HCT116 (cell line): ENCODE results near the gene PEX11G. TPM values are rescaled to one million over a fixed set of nuclear protein-coding genes. Genes with fewer than 3 reads are reported as not detected.

Experiments
- ATAC-seq: fragments of 200-7000 bp; cut with Tn5 transposase; 2 replicates; pipeline ENCODE4 v1.9.1; 2020; ENCODE audit warnings: mild to moderate bottlenecking, moderate library complexity
- BruUV-seq: library from RNA; stranded (reverse); fragments of 400-500 nt; replicated peaks from 2 replicates; lab custom pipeline; 2021; lab: Mats Ljungman, UMichigan
- CTCF ChIA-PET: fragments of 300-600 bp; sonication (Branson Sonifier 250); formaldehyde crosslinking; loops from one replicate; lab custom pipeline; 2021; ENCODE audit warnings: antibody characterized with exemption; lab: Charles Lee
- POLR2A ChIA-PET: fragments of 300-600, 350-600 bp; sonication (Branson Sonifier 250); formaldehyde crosslinking; loops from one replicate; lab custom pipeline; 2021; ENCODE audit warnings: antibody characterized with exemption; lab: Charles Lee
- RAD21 ChIA-PET, 2 experiments: fragments of 300-600 bp; sonication (Branson Sonifier 250); formaldehyde crosslinking; loops; one replicate each; lab custom pipeline; 2023; ENCODE audit warnings: low total read pairs in 2 of 2; ENCODE audit not compliant: uncharacterized antibody in 2 of 2, unreplicated experiment in 2 of 2, low non-redundant PET in 1 of 2; lab: Charles Lee
- DNase-seq: peaks from one replicate; pipeline ENCODE4 v3.0.0-alpha.2; 2010; ENCODE audit warnings: low read depth, low spot score
- H2AFZ ChIP-seq: fragments of 200-600 bp; shearing (Covaris generic), sonication (generic); 2 replicates; pipeline ENCODE4 v1.6.1; 2017; ENCODE audit warnings: low read depth, mixed run types, mixed read lengths, antibody characterized with exemption, low read length; ENCODE audit not compliant: poor library complexity, severe bottlenecking
- H3K27ac ChIP-seq: 2 replicates; pipeline ENCODE4 v1.5.1; 2012; ENCODE audit warnings: low read depth, low read length
- H3K27me3 ChIP-seq: fragments of 200-600 bp; sonication (generic); 2 replicates; pipeline ENCODE4 v1.6.1; 2016; ENCODE audit warnings: mixed run types, low read length, mixed read lengths; ENCODE audit not compliant: insufficient read depth
- H3K36me3 ChIP-seq, 2 experiments: fragments of 200-500 bp in 1 of 2; fragments of 200-600 bp in 1 of 2; sonication (Bioruptor generic) in 1 of 2; sonication (generic) in 1 of 2; 2 replicates each; pipeline versions ENCODE4 v1.5.1 to v1.6.1; 2014 to 2016; ENCODE audit warnings: low read length in 2 of 2, inconsistent platforms in 1 of 2, mixed read lengths in 1 of 2, mixed run types in 1 of 2; ENCODE audit not compliant: insufficient read depth in 2 of 2, control insufficient read depth in 1 of 2
- H3K4me1 ChIP-seq, 2 experiments: fragments of 200-600 bp in 1 of 2; sonication (generic) in 1 of 2; 2 replicates each; pipeline versions ENCODE4 v1.5.1 to v1.6.1; 2012 to 2017; ENCODE audit warnings: low read length in 2 of 2, inconsistent platforms in 1 of 2, mild to moderate bottlenecking in 1 of 2, mixed read lengths in 1 of 2, mixed run types in 1 of 2, moderate library complexity in 1 of 2; ENCODE audit not compliant: insufficient read depth in 2 of 2, control insufficient read depth in 1 of 2
- H3K4me2 ChIP-seq: fragments of 200-600 bp; sonication (generic); 2 replicates; pipeline ENCODE4 v1.6.1; 2017; ENCODE audit warnings: mixed run types, low read length, mixed read lengths
- H3K4me3 ChIP-seq, 2 experiments: fragments of 200-600 bp in 1 of 2; sonication (generic) in 1 of 2; replicated peaks in 1 of 2; 2 replicates each; pipeline ENCODE4 v1.5.1; 2011 to 2016; ENCODE audit warnings: low read length in 2 of 2, control low read depth in 1 of 2, low read depth in 1 of 2, mild to moderate bottlenecking in 1 of 2, mixed read lengths in 1 of 2, mixed run types in 1 of 2
- H3K79me2 ChIP-seq: fragments of 200-600 bp; sonication (generic); 2 replicates; pipeline ENCODE4 v1.6.1; 2017; ENCODE audit warnings: mild to moderate bottlenecking, mixed run types, low read length, moderate library complexity, mixed read lengths; ENCODE audit not compliant: insufficient read depth
- H3K9ac ChIP-seq: fragments of 200-600 bp; sonication (generic); 2 replicates; pipeline ENCODE4 v1.6.1; 2016; ENCODE audit warnings: low read length, mixed read lengths
- H3K9me2 ChIP-seq: fragments of 200-600 bp; sonication (generic), shearing (Covaris generic); 2 replicates; pipeline ENCODE4 v1.6.1; 2017; ENCODE audit warnings: mixed run types, mild to moderate bottlenecking, moderate library complexity; ENCODE audit not compliant: insufficient read depth
- H3K9me3 ChIP-seq, 2 experiments: fragments of 200-500 bp in 1 of 2; fragments of 200-600 bp in 1 of 2; sonication (Bioruptor generic) in 1 of 2; sonication (generic) in 1 of 2; 2 replicates each; pipeline ENCODE4 v1.6.1; 2014 to 2017; ENCODE audit warnings: low read length in 2 of 2, mixed read lengths in 2 of 2, inconsistent platforms in 1 of 2, low read depth in 1 of 2, mild to moderate bottlenecking in 1 of 2, mixed run types in 1 of 2, moderate library complexity in 1 of 2; ENCODE audit not compliant: control insufficient read depth in 1 of 2, insufficient read depth in 1 of 2
- H4K20me1 ChIP-seq: fragments of 200-600 bp; sonication (generic), shearing (Covaris generic); 2 replicates; pipeline ENCODE4 v1.6.1; 2017; ENCODE audit warnings: mixed run types, mild to moderate bottlenecking, moderate library complexity; ENCODE audit not compliant: insufficient read depth
- ATF3 ChIP-seq: IDR thresholded peaks from 2 replicates; pipeline ENCODE4 v1.6.1; 2012
- CBX3 ChIP-seq: IDR thresholded peaks from 2 replicates; pipeline ENCODE4 v1.6.1; 2012; ENCODE audit warnings: low read depth
- CEBPB ChIP-seq: IDR thresholded peaks from 2 replicates; pipeline ENCODE4 v1.6.1; 2012; ENCODE audit warnings: low read depth
- EGR1 ChIP-seq: IDR thresholded peaks from 2 replicates; pipeline ENCODE4 v1.6.1; 2012; ENCODE audit warnings: low read depth
- ELF1 ChIP-seq: IDR thresholded peaks from 2 replicates; pipeline ENCODE4 v1.6.1; 2012; ENCODE audit warnings: low read depth, borderline replicate concordance
- EZH2 ChIP-seq: fragments of 200-600 bp; sonication (generic); IDR thresholded peaks from 2 replicates; pipeline ENCODE4 v1.6.1; 2017; ENCODE audit warnings: antibody characterized with exemption, mixed run types
- EZH2phosphoT487 ChIP-seq: fragments of 200-600 bp; IDR thresholded peaks from 2 replicates; pipeline ENCODE4 v1.6.1; 2018; ENCODE audit warnings: antibody characterized with exemption, borderline replicate concordance
- JUND ChIP-seq: IDR thresholded peaks from 2 replicates; pipeline ENCODE4 v1.6.1; 2012
- POLR2A ChIP-seq: IDR thresholded peaks from 2 replicates; pipeline ENCODE4 v1.7.0; 2011; ENCODE audit warnings: borderline replicate concordance; ENCODE audit not compliant: insufficient read depth, insufficient read length; ENCODE audit errors: extremely low read depth
- POLR2AphosphoS5 ChIP-seq: IDR thresholded peaks from 2 replicates; pipeline ENCODE4 v1.6.1; 2011; ENCODE audit warnings: mild to moderate bottlenecking, low read depth, low read length, moderate library complexity
- RAD21 ChIP-seq: IDR thresholded peaks from 2 replicates; pipeline ENCODE4 v1.6.1; 2012; ENCODE audit warnings: low read depth, mild to moderate bottlenecking
- SIN3A ChIP-seq: IDR thresholded peaks from 2 replicates; pipeline ENCODE4 v1.6.1; 2012; ENCODE audit warnings: low read depth
- YY1 ChIP-seq: IDR thresholded peaks from 2 replicates; pipeline ENCODE4 v1.6.1; 2011; ENCODE audit warnings: low read length, low read depth, moderate library complexity, mild to moderate bottlenecking; ENCODE audit not compliant: insufficient replicate concordance; ENCODE audit errors: extremely low read depth
- ZFX ChIP-seq: fragments of 450-650 bp; IDR thresholded peaks from 2 replicates; pipeline ENCODE4 v1.6.1; 2017
- ZNF274 ChIP-seq: fragments of 200-500 bp; sonication (Bioruptor generic); IDR thresholded peaks from 2 replicates; pipeline ENCODE4 v1.6.1; 2014; ENCODE audit warnings: mild to moderate bottlenecking, low read depth, low read length, inconsistent platforms
- intact Hi-C: fragments of 100-400 bp; cut with micrococcal nuclease; formaldehyde crosslinking; loops from 2 replicates; pipeline ENCODE4 v1.10.0; 2022
- total RNA-seq: library from RNA; stranded (reverse); gene quantifications from one replicate; pipeline ENCODE4 v1.2.1, GENCODE V29; 2021; ENCODE audit not compliant: unreplicated experiment
- TF ChIP-seq, protein P1 (sequence below): IDR thresholded peaks from 2 replicates; pipeline ENCODE4 v1.6.1; 2012
- TF ChIP-seq, protein P2 (sequence below): IDR thresholded peaks from 2 replicates; pipeline ENCODE4 v1.6.1; 2012; ENCODE audit warnings: low read depth

The PEX11G gene
- total RNA-seq, 1 experiment from 2014 or later, result 6.4 TPM

GRCh38 chr19:7520131-7521051 is 31.6 kb upstream of the PEX11G start:
- Histone ChIP-seq H3K9me3 (no peaks in the 10 kb centered on the region), H3K27me3 (no peaks in the 10 kb centered on the region), H3K27ac (no peak overlapping the region), H3K4me3 (no peak overlapping the region), H3K36me3 (no peaks in the 10 kb centered on the region), H3K4me2 (no peak overlapping the region), H3K4me1 (peaks cover 14 to 28% of the 10 kb centered on the region in 2 experiments), H3K79me2 (peaks cover 4% of the 10 kb centered on the region; the same call in 1 of the 2 replicates)
- CTCF ChIA-PET, result no interaction called here
- no TSS peak for BruUV-seq
- RAD21 ChIA-PET, result no interaction called here
- no peak for ATAC-seq
- TF ChIP-seq SIN3A, result no peak
- TF ChIP-seq POLR2A, result no peak
- TF ChIP-seq, protein P1, sequence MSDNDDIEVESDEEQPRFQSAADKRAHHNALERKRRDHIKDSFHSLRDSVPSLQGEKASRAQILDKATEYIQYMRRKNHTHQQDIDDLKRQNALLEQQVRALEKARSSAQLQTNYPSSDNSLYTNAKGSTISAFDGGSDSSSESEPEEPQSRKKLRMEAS, result no peak
- TF ChIP-seq, protein P2, sequence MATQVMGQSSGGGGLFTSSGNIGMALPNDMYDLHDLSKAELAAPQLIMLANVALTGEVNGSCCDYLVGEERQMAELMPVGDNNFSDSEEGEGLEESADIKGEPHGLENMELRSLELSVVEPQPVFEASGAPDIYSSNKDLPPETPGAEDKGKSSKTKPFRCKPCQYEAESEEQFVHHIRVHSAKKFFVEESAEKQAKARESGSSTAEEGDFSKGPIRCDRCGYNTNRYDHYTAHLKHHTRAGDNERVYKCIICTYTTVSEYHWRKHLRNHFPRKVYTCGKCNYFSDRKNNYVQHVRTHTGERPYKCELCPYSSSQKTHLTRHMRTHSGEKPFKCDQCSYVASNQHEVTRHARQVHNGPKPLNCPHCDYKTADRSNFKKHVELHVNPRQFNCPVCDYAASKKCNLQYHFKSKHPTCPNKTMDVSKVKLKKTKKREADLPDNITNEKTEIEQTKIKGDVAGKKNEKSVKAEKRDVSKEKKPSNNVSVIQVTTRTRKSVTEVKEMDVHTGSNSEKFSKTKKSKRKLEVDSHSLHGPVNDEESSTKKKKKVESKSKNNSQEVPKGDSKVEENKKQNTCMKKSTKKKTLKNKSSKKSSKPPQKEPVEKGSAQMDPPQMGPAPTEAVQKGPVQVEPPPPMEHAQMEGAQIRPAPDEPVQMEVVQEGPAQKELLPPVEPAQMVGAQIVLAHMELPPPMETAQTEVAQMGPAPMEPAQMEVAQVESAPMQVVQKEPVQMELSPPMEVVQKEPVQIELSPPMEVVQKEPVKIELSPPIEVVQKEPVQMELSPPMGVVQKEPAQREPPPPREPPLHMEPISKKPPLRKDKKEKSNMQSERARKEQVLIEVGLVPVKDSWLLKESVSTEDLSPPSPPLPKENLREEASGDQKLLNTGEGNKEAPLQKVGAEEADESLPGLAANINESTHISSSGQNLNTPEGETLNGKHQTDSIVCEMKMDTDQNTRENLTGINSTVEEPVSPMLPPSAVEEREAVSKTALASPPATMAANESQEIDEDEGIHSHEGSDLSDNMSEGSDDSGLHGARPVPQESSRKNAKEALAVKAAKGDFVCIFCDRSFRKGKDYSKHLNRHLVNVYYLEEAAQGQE, result no peak
- no peak; the same call in 1 of the 2 replicates for TF ChIP-seq POLR2AphosphoS5
- no peak for TF ChIP-seq CBX3
- TF ChIP-seq JUND, result no peak
- no peak for TF ChIP-seq CEBPB
- TF ChIP-seq ELF1, result no peak
- no peak for TF ChIP-seq ATF3
- no peak for TF ChIP-seq YY1
- TF ChIP-seq ZFX, result no peak
- TF ChIP-seq EZH2, result no peak
- no peak for TF ChIP-seq EGR1
- no peak for TF ChIP-seq EZH2phosphoT487
- no peak for TF ChIP-seq RAD21
- TF ChIP-seq ZNF274, result no peak
- TF ChIP-seq, all 23 proteins: peak for 0
- DNase-seq, result no peak
- intact Hi-C loops, result no loop called here
- POLR2A ChIA-PET, result interaction anchor here (0.8 kb wide), 1 partner anchor 13 kb away, joined by 3 read pairs; no protein-coding TSS in a partner anchor
- no peaks in the 10 kb centered on the region for H3K9me2 ChIP-seq
- H4K20me1 ChIP-seq, result no peaks in the 10 kb centered on the region
- H3K9ac ChIP-seq, result no peak overlapping the region
- H2AFZ ChIP-seq, result no peak overlapping the region
